Thoracic aorta (tissue), 2 donors: ENCODE results near the gene PHF21B. TPM values are rescaled to one million over a fixed set of nuclear protein-coding genes. Genes with fewer than 3 reads are reported as not detected.

Experiments
- ATAC-seq: fragments of 150-250 bp; one replicate; pipeline ENCODE4 v1.8.0; 2017; ENCODE audit warnings: low read depth; ENCODE audit not compliant: insufficient number of reproducible peaks, low FRiP score
- DNase-seq: peaks from one replicate; pipeline ENCODE4 v3.0.0-alpha.2; 2020; ENCODE audit warnings: low spot score
- H3K27ac ChIP-seq, 2 donors: fragments of 200-600 bp; sonication (generic); 1 replicate in 1 of 2; 2 replicates in 1 of 2; pipeline ENCODE4 v1.5.1; 2016; ENCODE audit warnings: mild to moderate bottlenecking in 2 of 2, moderate library complexity in 2 of 2
- H3K27me3 ChIP-seq: fragments of 200-600 bp; sonication (generic); replicated peaks from 2 replicates; pipeline ENCODE4 v1.6.0; 2016; ENCODE audit warnings: mild to moderate bottlenecking; ENCODE audit not compliant: insufficient read depth
- H3K36me3 ChIP-seq: fragments of 200-600 bp; sonication (generic); one replicate; pipeline ENCODE4 v1.5.1; 2016
- H3K4me1 ChIP-seq, 2 donors: fragments of 200-600 bp; sonication (generic); 1 replicate in 1 of 2; 2 replicates in 1 of 2; pipeline versions ENCODE4 v1.5.1 to v1.6.0; 2016; ENCODE audit warnings: low read depth in 2 of 2, mild to moderate bottlenecking in 1 of 2; ENCODE audit not compliant: control insufficient read depth in 1 of 2
- H3K4me3 ChIP-seq: fragments of 200-600 bp; sonication (generic); 2 replicates; pipeline ENCODE4 v1.5.1; 2016; ENCODE audit warnings: mild to moderate bottlenecking
- H3K9me3 ChIP-seq: fragments of 200-600 bp; sonication (generic); 2 replicates; pipeline ENCODE4 v1.5.1; 2016
- total RNA-seq, 2 donors: library from RNA; depleted of rRNA; stranded (reverse); fragments of >200 nt; gene quantifications; one replicate each; pipeline versions ENCODE4 v1.1.0 to v1.2.3, GENCODE V29; 2016
- TF ChIP-seq, protein P1 (sequence below): fragments of 200-600 bp; sonication (generic); IDR thresholded peaks from one replicate; pipeline ENCODE4 v1.5.1; 2019; ENCODE audit warnings: antibody characterized with exemption

PHF21B gene
- total RNA-seq, 2 donors from 2014 or later = 2.1 TPM; not detected in 1

DNA sequence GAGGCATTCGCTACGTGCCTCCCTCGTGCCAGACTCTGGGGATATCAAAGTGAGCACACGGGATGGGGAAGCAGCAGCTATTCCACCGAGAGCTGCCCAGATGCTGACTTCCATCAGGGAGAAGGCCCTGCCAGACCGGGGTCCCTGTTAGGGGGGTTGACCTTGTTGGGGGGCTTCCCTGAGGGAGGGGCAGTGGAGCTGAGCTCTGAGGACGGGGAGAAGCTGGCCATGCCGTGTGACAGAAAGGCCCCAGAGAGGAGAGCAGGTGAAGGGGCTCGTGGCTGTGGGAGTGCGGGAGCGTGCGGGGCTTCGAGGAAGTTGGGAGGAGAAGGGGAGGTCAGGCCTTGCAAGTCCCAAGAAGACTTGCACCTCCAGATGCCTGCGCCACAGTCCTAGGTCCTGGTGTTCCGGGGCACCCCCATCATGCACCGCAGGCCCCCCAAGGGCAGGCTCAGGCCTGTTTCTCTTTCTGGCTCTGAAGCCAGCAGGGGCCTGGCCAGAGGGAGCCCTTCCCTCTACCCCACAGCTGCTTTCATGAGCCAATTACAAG lies 163.0 kb downstream of the PHF21B start:
- Histone ChIP-seq H3K27me3 (no peaks in the 10 kb centered on the region), H3K9me3 (no peaks in the 10 kb centered on the region), H3K4me1 (no peaks in the 10 kb centered on the region), H3K27ac (no peak overlapping the region), H3K36me3 (no peaks in the 10 kb centered on the region), H3K4me3 (no peak overlapping the region)
- TF ChIP-seq, protein P1, sequence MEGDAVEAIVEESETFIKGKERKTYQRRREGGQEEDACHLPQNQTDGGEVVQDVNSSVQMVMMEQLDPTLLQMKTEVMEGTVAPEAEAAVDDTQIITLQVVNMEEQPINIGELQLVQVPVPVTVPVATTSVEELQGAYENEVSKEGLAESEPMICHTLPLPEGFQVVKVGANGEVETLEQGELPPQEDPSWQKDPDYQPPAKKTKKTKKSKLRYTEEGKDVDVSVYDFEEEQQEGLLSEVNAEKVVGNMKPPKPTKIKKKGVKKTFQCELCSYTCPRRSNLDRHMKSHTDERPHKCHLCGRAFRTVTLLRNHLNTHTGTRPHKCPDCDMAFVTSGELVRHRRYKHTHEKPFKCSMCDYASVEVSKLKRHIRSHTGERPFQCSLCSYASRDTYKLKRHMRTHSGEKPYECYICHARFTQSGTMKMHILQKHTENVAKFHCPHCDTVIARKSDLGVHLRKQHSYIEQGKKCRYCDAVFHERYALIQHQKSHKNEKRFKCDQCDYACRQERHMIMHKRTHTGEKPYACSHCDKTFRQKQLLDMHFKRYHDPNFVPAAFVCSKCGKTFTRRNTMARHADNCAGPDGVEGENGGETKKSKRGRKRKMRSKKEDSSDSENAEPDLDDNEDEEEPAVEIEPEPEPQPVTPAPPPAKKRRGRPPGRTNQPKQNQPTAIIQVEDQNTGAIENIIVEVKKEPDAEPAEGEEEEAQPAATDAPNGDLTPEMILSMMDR = no peak
- no peak for ATAC-seq
- no peak for DNase-seq

DNA sequence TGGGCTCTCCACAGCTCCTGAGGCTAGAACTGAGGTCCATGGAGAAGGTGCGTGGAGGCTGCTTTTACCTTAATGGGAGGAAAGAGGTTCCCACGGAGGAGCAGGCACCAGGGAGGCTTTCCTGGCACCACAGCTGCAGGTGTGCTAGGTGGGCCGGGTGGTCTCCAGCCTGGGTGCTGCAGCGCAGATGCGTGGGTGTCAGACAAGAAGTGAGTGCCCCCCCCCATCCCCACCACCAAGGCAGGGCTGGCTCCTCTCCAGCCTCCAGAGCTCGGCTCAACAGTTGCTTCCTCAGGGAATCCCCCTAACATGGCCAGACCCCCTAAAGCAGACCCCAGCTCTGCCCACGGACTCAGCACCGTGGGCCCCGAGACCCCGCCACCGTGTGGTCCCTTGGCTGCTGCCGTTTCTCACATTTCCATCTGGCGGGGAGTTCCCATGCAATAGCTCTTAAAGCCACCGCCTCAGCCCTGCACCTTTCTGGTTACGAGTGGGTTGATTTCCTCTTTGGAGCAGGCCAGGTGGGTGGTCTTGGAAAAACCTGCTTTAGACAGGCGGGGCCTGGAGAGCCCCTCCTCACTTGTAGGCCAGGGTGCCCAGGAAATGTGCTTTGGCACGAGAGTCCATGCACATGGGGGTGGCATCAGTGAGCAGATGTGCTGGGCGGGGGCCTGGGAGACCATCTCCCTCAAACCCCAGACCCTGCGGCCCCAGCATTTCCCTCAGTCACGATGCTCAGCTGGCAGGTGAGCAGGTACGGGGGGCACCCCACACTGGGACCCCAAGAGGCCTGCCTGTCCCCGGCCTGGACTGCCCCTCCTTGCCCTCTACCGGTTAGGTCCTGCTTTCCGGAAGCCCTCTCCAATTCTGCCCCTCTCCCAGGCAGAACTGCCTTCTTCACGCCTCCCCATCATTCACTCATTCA lies 163.7 kb downstream of the PHF21B start:
- DNase-seq = no peak
- Histone ChIP-seq H3K4me1 (no peaks in the 10 kb centered on the region), H3K27me3 (no peaks in the 10 kb centered on the region), H3K9me3 (no peaks in the 10 kb centered on the region), H3K27ac (no peak overlapping the region), H3K4me3 (no peak overlapping the region), H3K36me3 (no peaks in the 10 kb centered on the region)
- TF ChIP-seq, protein P1 = no peak
- no peak for ATAC-seq

DNA sequence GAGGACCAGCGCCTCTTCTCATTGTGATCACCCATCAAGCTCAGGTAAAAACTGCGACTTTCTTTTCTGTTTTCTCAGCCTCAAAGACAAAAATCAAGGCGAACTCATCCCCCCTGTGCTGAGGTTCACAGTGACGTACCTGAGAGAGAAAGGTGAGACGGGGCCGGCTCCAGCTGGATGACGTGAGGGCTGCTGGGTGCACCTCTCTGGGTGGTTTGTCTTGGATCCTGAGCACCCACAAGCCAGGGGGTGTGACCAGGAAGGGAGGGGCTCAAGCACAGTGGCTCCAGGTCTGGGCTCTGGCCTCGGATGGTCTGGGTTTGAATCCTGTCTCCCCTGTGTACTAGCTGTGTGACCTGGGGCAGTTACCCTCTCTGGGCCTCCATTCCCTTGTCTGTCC lies 164.6 kb downstream of the PHF21B start:
- Histone ChIP-seq H3K4me3 (no peak overlapping the region), H3K4me1 (no peaks in the 10 kb centered on the region), H3K9me3 (no peaks in the 10 kb centered on the region), H3K27me3 (no peaks in the 10 kb centered on the region), H3K27ac (no peak overlapping the region), H3K36me3 (no peaks in the 10 kb centered on the region)
- TF ChIP-seq, protein P1 = no peak
- ATAC-seq = no peak
- DNase-seq = no peak

DNA sequence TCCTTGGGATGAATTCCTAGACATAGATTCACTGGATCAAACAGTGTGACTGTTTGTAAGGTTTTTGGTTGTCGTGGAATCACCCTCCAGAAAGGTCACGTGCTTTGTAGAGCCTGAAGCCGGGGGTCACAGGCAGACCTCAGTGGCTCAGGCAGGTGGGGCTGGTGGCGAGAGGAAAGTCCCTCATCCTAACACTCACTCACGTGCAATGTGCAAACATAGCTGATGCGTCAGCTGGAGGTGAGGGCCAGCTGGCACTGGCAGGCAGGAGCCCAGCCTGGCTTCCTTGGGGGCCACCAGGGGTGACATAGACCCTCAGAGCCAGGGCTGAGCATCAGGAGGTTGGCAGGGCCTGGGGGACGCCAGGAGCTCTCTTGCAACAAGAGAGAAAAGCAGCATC lies 167.4 kb downstream of the PHF21B start:
- no peak overlapping the region for H3K4me3 ChIP-seq
- no peak overlapping the region for H3K27ac ChIP-seq
- ATAC-seq (no peak), DNase-seq (no peak)
- no peaks in the 10 kb centered on the region for H3K27me3 ChIP-seq
- TF ChIP-seq, protein P1 = no peak
- no peaks in the 10 kb centered on the region for H3K4me1 ChIP-seq
- H3K36me3 ChIP-seq = no peaks in the 10 kb centered on the region
- no peaks in the 10 kb centered on the region for H3K9me3 ChIP-seq

DNA sequence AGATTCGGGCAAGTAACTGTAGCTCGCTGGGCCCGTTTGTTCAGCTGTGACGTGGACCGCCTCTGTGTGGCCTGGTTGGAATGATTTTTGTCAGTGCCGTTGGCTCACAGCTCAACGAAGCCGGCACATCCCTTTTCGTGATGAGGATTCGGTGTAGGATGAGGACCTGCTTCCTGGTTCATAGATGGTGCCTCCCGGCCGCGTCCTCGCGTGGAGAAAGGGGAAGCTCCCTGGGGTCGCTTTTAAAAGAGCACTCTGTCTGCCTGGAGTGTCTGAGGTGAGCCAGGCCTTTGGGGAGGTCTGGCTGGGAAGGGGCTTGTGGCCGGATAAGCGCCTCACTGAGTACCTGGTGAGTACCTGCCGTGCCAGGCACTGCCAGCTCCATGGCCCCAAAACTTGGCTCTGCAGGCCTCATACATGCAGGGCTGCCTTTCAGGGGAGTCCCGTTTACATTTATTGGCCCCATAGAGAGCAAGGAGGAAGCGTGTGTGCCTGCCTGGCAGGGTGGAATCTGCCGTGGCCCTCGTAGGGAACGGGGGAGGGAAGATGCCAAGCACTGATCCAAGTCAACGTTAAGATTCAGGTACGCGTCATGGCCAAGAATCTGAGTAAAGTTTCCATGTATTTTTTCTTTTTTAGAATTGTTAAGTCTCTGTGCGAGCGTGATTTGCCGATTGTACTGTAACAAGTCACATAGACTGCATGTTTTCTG lies 169.0 kb downstream of the PHF21B start:
- Histone ChIP-seq H3K36me3 (no peaks in the 10 kb centered on the region), H3K27me3 (no peaks in the 10 kb centered on the region), H3K27ac (no peak overlapping the region), H3K4me3 (no peak overlapping the region), H3K9me3 (no peaks in the 10 kb centered on the region), H3K4me1 (no peaks in the 10 kb centered on the region)
- TF ChIP-seq, protein P1 = no peak
- ATAC-seq (no peak), DNase-seq (no peak)
